Brain pericyte (primary cell): ENCODE data around the gene VPS37B.
A peak's percentile ranks its signal among the peaks of the same experiment; 100 is the strongest.
"Not testable (repeated sequence)": the region's sequence is repeated elsewhere in the genome, so short reads cannot be mapped to it uniquely, and the experiment has no call there.

Source experiments
- DNase-seq: peaks from one replicate; pipeline ENCODE4 v3.0.0-alpha.2; 2012; ENCODE audit warnings: low read depth, low spot score

Gene VPS37B

GRCh38 chr12:122882908-122883558 lies 12.9 kb downstream of the VPS37B start:
- no peak for DNase-seq

GRCh38 chr12:122880668-122881067 lies 15.3 kb downstream of the VPS37B start:
- no peak for DNase-seq

GRCh38 chr12:122880155-122880667 lies 15.7 kb downstream of the VPS37B start:
- DNase-seq: no peak

GRCh38 chr12:122878780-122879612 lies 16.9 kb downstream of the VPS37B start:
- no peak for DNase-seq

GRCh38 chr12:122876731-122877130 lies 19.2 kb downstream of the VPS37B start:
- DNase-seq: no peak

- DNase-seq: not testable (repeated sequence)
These were observed 19.6 kb downstream of the VPS37B start for GRCh38 chr12:122876281-122876680.

GRCh38 chr12:122875590-122876220 lies 20.2 kb downstream of the VPS37B start:
- DNase-seq: no peak

- no peak for DNase-seq
These were observed 21.8 kb downstream of the VPS37B start for GRCh38 chr12:122874081-122874480.

GRCh38 chr12:122873540-122873939 lies 22.4 kb downstream of the VPS37B start:
- no peak for DNase-seq

GRCh38 chr12:122872815-122873361 lies 23.0 kb downstream of the VPS37B start:
- DNase-seq: no peak

GRCh38 chr12:122871851-122872780 lies 23.8 kb downstream of the VPS37B start:
- DNase-seq: peak; percentile 52

- peak; percentile 65 for DNase-seq
These were observed 24.9 kb downstream of the VPS37B start for GRCh38 chr12:122870867-122871664.

GRCh38 chr12:122870163-122870842 lies 25.6 kb downstream of the VPS37B start:
- DNase-seq: no peak

GRCh38 chr12:122869207-122869973 lies 26.5 kb downstream of the VPS37B start:
- no peak for DNase-seq

GRCh38 chr12:122868471-122869177 lies 27.3 kb downstream of the VPS37B start:
- no peak for DNase-seq

GRCh38 chr12:122867691-122868461 lies 28.0 kb downstream of the VPS37B start:
- no peak for DNase-seq

- no peak for DNase-seq
These were observed 28.8 kb downstream of the VPS37B start for GRCh38 chr12:122866950-122867607.
